K562 (cell line): ENCODE results near the gene ZNF544.
A peak's percentile ranks its signal among the peaks of the same experiment; 100 is the strongest.

Source experiments
- BRCA1 ChIP-seq, 2 experiments: fragments of 450-650 bp in 1 of 2; sonication (generic) in 1 of 2; formaldehyde crosslinking in 1 of 2; IDR thresholded peaks; 2 replicates each; pipeline versions ENCODE4 v1.5.0 to v1.6.1; 2017 to 2020; ENCODE audit warnings: mild to moderate bottlenecking in 1 of 2, missing genetic modification reagents in 1 of 2
- DNMT1 ChIP-seq: fragments of 450-650 bp; IDR thresholded peaks from 2 replicates; pipeline ENCODE4 v1.6.1; 2016; ENCODE audit warnings: antibody characterized with exemption, mild to moderate bottlenecking
- HMG20A ChIP-seq: fragments of 450-650 bp; formaldehyde crosslinking; conservative IDR thresholded peaks from 2 replicates; pipeline ENCODE4 v1.4.0; 2020; ENCODE audit warnings: mild to moderate bottlenecking, mixed read lengths
- KDM1A ChIP-seq, 2 experiments: fragments of 450-650 bp; IDR thresholded peaks; 2 replicates each; pipeline ENCODE4 v1.6.1; 2016; ENCODE audit warnings: mild to moderate bottlenecking in 2 of 2
- MAFF ChIP-seq: IDR thresholded peaks from 2 replicates; pipeline ENCODE4 v1.6.1; 2012; ENCODE audit warnings: low read length, improper control_type of control experiment
- NELFE ChIP-seq: IDR thresholded peaks from 2 replicates; pipeline ENCODE4 v1.6.1; 2011; ENCODE audit warnings: mild to moderate bottlenecking; ENCODE audit not compliant: insufficient read depth, insufficient read length
- RBFOX2 ChIP-seq: fragments of 200-400 bp; formaldehyde crosslinking; IDR thresholded peaks from 2 replicates; pipeline ENCODE4 v1.6.1; 2017; ENCODE audit warnings: low read depth, mild to moderate bottlenecking, low read length, moderate library complexity
- STAT5A ChIP-seq: IDR thresholded peaks from 2 replicates; pipeline ENCODE4 v1.6.1; 2012; ENCODE audit warnings: low read length, inconsistent platforms, borderline replicate concordance
- TSC22D4 ChIP-seq: fragments of 450-650 bp; IDR thresholded peaks from 2 replicates; pipeline ENCODE4 v1.6.1; 2016; ENCODE audit warnings: missing genetic modification characterization, missing biosample characterization, control low read depth
- ZNF24 ChIP-seq: fragments of 450-650 bp; IDR thresholded peaks from 2 replicates; pipeline ENCODE4 v1.6.1; 2016
- TF ChIP-seq, protein P1 (sequence below): IDR thresholded peaks from 2 replicates; pipeline ENCODE4 v1.6.1; 2016; ENCODE audit warnings: missing genetic modification characterization, missing compliant biosample characterization

DNA sequence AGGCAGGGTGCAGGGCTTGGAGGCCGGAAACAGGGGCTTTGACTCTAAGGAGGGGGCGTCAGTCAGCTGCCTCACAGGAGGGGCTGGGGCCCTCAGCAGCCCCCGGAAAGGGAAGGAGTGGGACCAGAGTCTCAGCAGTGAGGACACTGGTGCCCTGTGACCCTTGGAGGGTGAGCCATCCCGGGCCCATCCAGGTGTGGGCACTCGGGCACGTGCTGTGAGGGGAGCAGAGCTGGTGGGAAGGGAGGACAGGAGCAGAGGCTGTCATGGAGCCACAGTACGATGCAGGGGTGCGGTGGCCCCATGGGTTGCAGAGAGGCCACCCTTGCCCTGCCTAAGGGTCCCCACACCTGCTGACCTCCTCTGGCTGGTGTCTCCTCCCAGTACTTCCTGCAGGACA lies 19.1 kb upstream of the ZNF544 start:
- no peak for TF ChIP-seq DNMT1
- TF ChIP-seq NELFE: no peak
- no peak for TF ChIP-seq STAT5A
- no peak for TF ChIP-seq MAFF
- no peak for TF ChIP-seq KDM1A (IDR thresholded peaks at IDR 0.05)
- TF ChIP-seq ZNF24: no peak
- TF ChIP-seq, protein P1, sequence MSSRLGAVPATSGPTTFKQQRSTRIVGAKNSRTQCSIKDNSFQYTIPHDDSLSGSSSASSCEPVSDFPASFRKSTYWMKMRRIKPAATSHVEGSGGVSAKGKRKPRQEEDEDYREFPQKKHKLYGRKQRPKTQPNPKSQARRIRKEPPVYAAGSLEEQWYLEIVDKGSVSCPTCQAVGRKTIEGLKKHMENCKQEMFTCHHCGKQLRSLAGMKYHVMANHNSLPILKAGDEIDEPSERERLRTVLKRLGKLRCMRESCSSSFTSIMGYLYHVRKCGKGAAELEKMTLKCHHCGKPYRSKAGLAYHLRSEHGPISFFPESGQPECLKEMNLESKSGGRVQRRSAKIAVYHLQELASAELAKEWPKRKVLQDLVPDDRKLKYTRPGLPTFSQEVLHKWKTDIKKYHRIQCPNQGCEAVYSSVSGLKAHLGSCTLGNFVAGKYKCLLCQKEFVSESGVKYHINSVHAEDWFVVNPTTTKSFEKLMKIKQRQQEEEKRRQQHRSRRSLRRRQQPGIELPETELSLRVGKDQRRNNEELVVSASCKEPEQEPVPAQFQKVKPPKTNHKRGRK (tag): no peak
- peak; percentile 47 for TF ChIP-seq RBFOX2
- TF ChIP-seq HMG20A (CRISPR knock-in tag): no peak
- TF ChIP-seq BRCA1 (IDR thresholded peaks at IDR 0.05): no peak
- TF ChIP-seq BRCA1 (CRISPR knock-in tag; IDR thresholded peaks at IDR 0.05): no peak
- no peak for TF ChIP-seq TSC22D4 (tag)
